Measurements from ENCODE around the gene UQCRC2.

- no peak for TF ChIP-seq CTCF (conservative IDR thresholded peaks at IDR 0.05 in 1 of 2, IDR thresholded peaks at IDR 0.05 in 1 of 2; ENCODE audit: extremely low read depth in 1 of 2, insufficient read depth in 1 of 2, low read depth in 1 of 2, low read length in 2 of 2)
- no peak for TF ChIP-seq EZH2 (IDR thresholded peaks at IDR 0.05; ENCODE audit: borderline replicate concordance, low read length)
These were observed 53.5 kb downstream of the UQCRC2 start for GRCh38 chr16:22006636-22007035.
